Left colon (tissue), 2 donors: ENCODE measurements around the gene COL15A1. TPM values are rescaled to one million over a fixed set of nuclear protein-coding genes. Genes with fewer than 3 reads are reported as not detected.
"Not testable (repeated sequence)": the region's sequence is repeated elsewhere in the genome, so short reads cannot be mapped to it uniquely, and the experiment has no call there.

Source experiments
- ATAC-seq: fragments of 200-7000 bp; cut with Tn5 transposase; one replicate; pipeline ENCODE4 v1.9.1; 2020; ENCODE audit warnings: mild to moderate bottlenecking, moderate library complexity
- DNase-seq, 2 donors: peaks; one replicate each; pipeline ENCODE4 v3.0.0-alpha.2; 2020
- intact Hi-C, 2 donors: fragments of 100-400 bp; cut with DNase I in 1 of 2; cut with micrococcal nuclease in 1 of 2; formaldehyde crosslinking; loops; one replicate each; pipeline versions ENCODE4 v1.11.2 to v1.14.0; 2022; cut with DNase I, micrococcal nuclease
- total RNA-seq, 2 donors: library from RNA; stranded (reverse); fragmentation: NEBNext Ultra II Directional; extraction: Animal tissue kit (Norgen Biotek cat#: 25700); gene quantifications; one replicate each; pipeline ENCODE4 v1.2.1, GENCODE V29; 2021
- donor health status: DM: no; HTN: no; CAD: no.
- donor health status: DM: yes; HTN: yes; CAD: no.

The COL15A1 gene
- total RNA-seq, 2 donors from 2014 or later = 2.4 to 9.5 TPM

GRCh38 chr9:99000476-99001395 lies 57.0 kb downstream of the COL15A1 start:
- DNase-seq (peak in 1 of 2 donors; percentile 70), ATAC-seq (peak; percentile 52)
- intact Hi-C loops = loop anchor here in 1 of 2 donors (5.0 kb wide), 1 partner anchor 142 kb away; no protein-coding TSS in a partner anchor

- DNase-seq (no peak), ATAC-seq (no peak)
- intact Hi-C loops = loop anchor here in 1 of 2 donors (5.0 kb wide), 1 partner anchor 140 kb away; no protein-coding TSS in a partner anchor
These were observed 58.2 kb downstream of the COL15A1 start for GRCh38 chr9:99001892-99002291.

GRCh38 chr9:99002706-99003105 lies 59.0 kb downstream of the COL15A1 start:
- DNase-seq (no peak), ATAC-seq (no peak)
- intact Hi-C loops = loop anchor here in 1 of 2 donors (5.0 kb wide), 1 partner anchor 140 kb away; no protein-coding TSS in a partner anchor

GRCh38 chr9:99003308-99003707 lies 59.6 kb downstream of the COL15A1 start:
- ATAC-seq = no peak
- no peak for DNase-seq
- intact Hi-C loops = loop anchor here in 1 of 2 donors (5.0 kb wide), 1 partner anchor 139 kb away; no protein-coding TSS in a partner anchor

- no peak for DNase-seq
- ATAC-seq = no peak
- intact Hi-C loops = loop anchor here in 1 of 2 donors (5.0 kb wide), 1 partner anchor 138 kb away; no protein-coding TSS in a partner anchor
These were observed 60.4 kb downstream of the COL15A1 start for GRCh38 chr9:99004115-99004514.

GRCh38 chr9:99004717-99005460 lies 61.2 kb downstream of the COL15A1 start:
- DNase-seq (no peak), ATAC-seq (no peak)
- intact Hi-C loops = loop anchor here in 1 of 2 donors (5.0 kb wide), 1 partner anchor 137 kb away; no protein-coding TSS in a partner anchor

GRCh38 chr9:99005651-99006050 lies 61.9 kb downstream of the COL15A1 start:
- intact Hi-C loops = no loop called here
- no peak for DNase-seq
- ATAC-seq = no peak

- DNase-seq (no peak), ATAC-seq (no peak)
These were observed 62.8 kb downstream of the COL15A1 start for GRCh38 chr9:99006511-99006910.

GRCh38 chr9:99006979-99007378 lies 63.3 kb downstream of the COL15A1 start:
- ATAC-seq (no peak), DNase-seq (no peak)
- intact Hi-C loops = no loop called here

More at GRCh38 chr9:99006511-99006910, 62.8 kb downstream of the COL15A1 start:
- intact Hi-C loops = no loop called here

GRCh38 chr9:99008203-99008602 lies 64.5 kb downstream of the COL15A1 start:
- DNase-seq (no peak), ATAC-seq (no peak)
- intact Hi-C loops = no loop called here

GRCh38 chr9:99010393-99010792 lies 66.7 kb downstream of the COL15A1 start:
- intact Hi-C loops, ATAC-seq, DNase-seq: not testable (repeated sequence)

- intact Hi-C loops = no loop called here
- ATAC-seq (no peak), DNase-seq (no peak)
These were observed 67.5 kb downstream of the COL15A1 start for GRCh38 chr9:99011161-99011709.

- no peak for DNase-seq
- ATAC-seq = no peak
- intact Hi-C loops = no loop called here
These were observed 69.3 kb downstream of the COL15A1 start for GRCh38 chr9:99012957-99013512.

- ATAC-seq = no peak
- DNase-seq = no peak
- intact Hi-C loops = no loop called here
These were observed 69.8 kb downstream of the COL15A1 start for GRCh38 chr9:99013550-99013949.

- intact Hi-C loops = no loop called here
- ATAC-seq (no peak), DNase-seq (no peak)
These were observed 71.7 kb downstream of the COL15A1 start for GRCh38 chr9:99015448-99015847.

GRCh38 chr9:99015890-99016289 lies 72.2 kb downstream of the COL15A1 start:
- intact Hi-C loops = no loop called here
- no peak for ATAC-seq
- DNase-seq = no peak

- intact Hi-C loops = no loop called here
- DNase-seq (no peak), ATAC-seq (no peak)
These were observed 73.1 kb downstream of the COL15A1 start for GRCh38 chr9:99016681-99017387.

GRCh38 chr9:99018653-99019052 lies 74.9 kb downstream of the COL15A1 start:
- no peak for DNase-seq
- no peak for ATAC-seq
- intact Hi-C loops = no loop called here
